ENCODE data around the gene RINL.

RINL gene

DNA sequence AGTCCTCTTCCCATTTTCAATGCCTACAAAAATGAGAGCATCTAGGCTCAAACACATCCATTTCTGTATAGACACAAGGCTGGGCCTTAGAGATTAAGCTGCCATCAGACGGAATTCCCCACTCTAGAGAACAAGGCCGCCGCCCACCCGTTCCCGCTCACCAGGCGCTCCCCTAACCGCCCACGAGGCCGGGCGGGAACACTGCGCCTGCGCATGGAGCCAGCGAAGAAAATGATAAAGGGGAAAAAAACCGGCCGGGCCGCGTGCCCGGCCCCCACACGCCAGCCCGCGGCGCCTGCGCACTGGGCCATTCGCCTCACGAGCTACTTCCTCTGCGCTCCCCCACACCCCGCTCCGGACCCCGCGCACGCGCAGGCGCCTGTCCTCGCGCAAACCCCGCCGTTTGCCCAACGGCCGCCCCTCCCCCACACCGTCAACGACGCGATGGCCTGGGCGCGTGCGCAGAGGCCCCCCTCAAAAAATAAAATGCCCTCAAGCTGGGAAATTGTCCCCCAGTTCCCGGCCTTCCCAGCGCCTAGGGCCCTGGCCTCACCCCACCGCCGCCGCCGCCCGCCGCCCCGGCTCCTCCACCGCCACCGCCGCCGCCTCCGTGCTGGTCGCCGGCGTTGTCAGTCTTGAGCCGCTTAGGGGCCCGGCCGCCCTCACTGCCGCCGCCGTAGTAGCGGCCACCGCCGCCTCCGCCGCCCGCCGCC lies 28.8 kb downstream of the RINL start:
- peak; percentile 95 for DNase-seq (ENCODE audit: low read depth)

DNA sequence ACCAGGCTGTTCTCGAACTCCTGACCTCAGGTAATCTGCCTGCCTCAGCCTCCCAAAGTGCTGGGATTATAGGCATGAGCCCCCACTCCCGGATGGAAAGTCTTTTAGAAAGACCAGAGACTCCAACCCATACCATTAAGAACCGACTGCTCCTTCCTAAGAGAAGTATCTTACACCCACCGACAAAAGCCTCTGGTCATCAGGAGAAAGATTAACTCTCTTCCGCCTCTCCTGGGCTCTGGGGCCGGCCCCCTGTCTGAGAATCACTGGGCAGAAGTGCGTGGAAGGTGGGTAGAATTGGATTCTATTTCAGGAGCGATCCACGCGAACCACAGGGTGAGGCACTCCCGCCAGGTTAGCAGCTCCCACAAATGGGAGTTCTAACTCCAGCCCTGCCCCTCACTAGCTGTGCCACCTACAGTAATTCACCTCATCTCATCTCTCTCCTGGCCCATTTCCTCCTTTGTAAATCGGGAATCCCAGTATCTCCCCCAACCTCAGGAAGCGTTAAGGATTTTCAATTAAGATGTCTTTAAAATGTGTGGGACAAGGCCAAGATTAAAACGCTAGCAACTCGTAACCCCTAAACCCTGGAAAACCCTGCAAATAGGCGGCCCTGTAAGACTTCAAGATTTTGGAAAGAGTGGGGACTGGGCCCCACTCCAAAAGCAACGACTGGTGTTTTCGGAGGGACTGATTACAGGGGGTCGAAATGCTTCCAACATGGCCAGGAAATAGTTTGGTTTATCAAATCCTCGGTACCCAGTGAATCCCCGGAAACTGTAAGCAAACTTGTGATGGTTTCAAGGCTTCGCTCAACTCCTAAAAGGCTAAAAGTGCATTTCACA lies 29.6 kb downstream of the RINL start:
- no peak for DNase-seq (ENCODE audit: low read depth)

DNA sequence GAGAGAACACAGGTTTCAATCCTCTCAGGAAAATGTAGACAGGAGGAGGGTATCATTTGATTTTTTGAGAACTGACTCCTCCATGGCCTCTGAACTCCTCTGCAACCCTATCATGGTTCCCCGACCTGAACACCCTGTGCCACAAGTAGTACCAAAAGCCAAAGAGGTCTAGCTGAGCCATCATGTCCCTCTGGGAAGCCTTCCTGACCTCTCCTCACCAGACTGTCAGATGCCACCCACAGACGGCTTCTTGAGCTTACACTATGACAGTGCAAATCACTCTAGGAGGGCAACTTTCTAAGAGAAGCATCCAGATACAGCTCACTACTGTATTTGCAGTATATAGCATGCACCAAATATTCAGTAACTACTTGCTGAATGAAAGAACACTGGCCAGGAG lies 32.0 kb downstream of the RINL start:
- DNase-seq (ENCODE audit: low read depth): no peak

DNA sequence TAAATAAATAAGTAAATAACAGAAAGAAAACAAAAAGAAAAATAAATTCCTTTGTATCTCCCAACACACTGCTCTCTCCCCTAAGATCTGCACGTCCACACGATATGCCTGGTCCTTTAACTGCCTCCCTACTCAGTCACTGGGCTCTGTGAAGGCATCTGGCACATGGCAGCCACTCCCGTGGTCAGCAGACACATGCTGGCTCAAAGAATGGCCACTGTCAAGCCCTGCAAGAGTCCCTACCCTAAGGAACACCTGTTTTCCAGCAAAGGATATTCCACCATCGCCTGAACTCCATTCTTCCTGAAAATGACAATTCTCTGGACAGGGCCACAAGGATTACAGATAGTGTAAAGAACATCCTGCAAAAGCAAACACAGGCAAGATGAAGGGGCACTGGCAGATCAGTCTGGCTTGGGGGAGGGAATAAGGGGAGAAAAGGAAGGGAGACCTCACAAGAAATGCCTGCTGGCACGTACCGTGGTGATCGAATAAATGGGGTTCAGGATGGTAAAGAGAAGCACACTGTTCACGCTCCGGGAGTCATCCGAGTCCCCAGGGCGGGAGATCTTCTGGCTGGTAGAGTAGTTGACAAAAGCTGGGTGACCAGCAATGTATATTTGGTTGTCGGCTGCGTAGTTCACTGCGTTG lies 32.6 kb downstream of the RINL start:
- no peak for DNase-seq (ENCODE audit: low read depth)

DNA sequence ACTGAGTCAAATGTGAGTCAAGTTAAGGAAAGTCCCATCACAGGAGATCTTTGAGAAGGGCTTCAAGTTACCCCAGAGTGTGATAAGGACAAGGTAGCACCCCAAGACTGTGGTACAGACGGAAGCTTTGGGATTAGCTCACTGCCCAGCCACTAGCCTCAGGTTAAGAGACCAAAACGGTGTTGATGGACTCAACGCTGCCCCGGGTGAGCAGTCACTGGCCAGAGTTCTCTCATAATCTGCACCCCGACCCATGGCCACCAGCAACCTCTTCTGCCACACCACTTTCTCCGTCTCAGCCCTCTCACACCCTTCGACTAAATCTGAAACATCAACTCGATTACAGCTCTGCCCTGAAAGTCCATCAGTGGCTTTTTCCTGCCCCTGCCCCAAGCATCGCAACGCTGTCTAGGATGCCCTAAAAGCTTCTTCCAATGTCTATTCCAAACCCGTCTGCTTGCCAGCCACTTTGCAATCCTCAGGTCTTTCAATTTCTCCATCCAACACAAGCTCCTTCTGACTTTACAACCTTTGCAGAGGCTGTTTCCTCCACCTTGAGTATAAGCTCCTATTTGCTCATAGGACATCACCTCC lies 33.9 kb downstream of the RINL start:
- DNase-seq (ENCODE audit: low read depth): no peak

DNA sequence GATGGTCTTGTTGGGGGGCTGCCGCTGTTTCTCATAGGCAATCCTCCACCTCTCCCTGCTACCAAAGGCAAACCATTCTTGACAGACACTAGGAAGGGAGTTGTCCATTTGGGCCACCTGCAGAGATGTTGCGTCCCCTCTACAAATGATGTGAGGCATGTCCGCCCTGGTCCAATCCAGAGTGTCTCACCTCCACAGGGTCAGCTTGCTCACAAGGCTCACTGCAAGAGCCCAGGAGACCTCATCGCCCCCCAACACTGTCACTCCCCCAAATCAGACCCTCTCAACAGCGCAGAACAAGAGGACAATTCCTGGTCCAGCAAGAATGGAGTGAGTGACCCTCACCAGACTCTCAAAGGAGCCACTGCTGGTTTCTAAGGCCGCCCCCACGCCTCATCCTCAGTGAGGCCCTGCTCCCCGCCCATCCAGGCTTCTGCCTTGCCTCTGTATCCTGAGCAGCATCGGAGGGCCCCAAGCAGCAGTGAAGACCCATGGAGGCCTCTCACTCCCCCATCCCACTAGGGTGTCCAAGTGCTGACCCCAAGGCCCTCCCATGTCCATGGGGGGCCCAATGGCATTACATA lies 34.8 kb downstream of the RINL start:
- no peak for DNase-seq (ENCODE audit: low read depth)

DNA sequence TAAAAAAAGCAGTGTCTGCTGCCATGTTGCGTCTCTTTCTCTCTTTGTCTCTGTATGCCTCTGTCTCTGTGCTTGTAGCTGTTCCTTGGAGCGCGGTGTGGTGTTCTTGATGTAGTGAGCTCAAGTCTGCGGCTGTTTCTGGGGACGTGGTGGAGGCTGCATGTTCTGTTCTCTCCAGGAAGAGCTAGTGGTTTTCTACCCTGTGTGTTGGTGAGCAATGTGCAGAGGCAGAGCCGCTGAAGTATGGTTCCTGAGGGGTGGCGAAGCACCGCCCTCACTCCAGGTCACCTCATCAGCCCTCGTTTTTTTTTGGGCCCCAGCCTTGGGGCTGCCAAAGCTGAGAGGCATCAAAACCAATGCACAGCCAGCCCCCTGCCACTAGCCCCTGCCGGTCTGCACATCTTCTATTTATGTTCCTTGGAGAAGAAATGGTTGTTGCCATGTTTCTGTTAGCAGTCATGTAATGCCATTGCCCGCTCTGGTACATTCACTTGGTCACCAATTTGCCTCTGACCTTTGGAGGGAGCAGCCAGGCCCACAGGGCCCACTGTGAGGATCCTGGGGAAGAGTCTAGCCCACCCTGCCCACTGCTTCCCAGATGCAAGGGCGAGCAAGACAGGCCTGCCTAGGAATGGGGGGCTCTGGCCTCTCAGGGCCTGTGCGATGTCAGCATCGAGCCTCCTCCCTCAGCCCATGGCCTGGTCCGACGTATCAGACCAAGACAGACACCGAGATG lies 35.5 kb downstream of the RINL start:
- no peak for DNase-seq (ENCODE audit: low read depth)

DNA sequence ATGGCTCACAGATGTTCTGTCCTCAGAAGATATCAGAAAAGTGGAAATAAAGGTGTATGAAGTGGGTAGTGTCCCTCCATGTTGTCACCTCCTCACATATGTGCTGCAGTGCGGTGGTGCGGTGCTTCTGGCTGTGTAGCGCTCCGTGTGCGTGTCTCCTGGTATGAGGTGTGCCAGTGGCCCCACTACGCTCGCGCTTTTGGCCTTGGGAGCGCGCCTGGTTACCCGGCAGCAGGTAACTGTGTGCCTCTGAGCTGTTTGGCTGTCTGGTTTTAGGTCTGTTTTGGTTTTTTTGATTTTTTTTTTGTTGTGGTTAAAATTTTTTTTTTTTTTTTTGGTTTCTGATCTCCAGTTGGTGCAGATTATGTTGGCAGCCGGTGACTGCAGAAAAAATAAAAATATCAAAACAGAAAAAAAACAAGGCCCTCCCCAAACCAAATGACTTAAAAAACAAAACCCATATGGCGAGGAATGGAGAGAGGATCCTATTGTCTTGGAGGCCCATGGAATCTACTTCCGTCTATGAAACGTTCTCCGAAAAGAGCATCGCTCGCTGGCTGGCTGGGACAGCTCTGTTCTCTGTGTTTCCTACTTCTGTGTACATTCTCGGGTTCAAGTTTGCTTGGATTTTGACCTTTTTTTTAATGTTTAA lies 36.2 kb downstream of the RINL start:
- DNase-seq (ENCODE audit: low read depth): no peak

DNA sequence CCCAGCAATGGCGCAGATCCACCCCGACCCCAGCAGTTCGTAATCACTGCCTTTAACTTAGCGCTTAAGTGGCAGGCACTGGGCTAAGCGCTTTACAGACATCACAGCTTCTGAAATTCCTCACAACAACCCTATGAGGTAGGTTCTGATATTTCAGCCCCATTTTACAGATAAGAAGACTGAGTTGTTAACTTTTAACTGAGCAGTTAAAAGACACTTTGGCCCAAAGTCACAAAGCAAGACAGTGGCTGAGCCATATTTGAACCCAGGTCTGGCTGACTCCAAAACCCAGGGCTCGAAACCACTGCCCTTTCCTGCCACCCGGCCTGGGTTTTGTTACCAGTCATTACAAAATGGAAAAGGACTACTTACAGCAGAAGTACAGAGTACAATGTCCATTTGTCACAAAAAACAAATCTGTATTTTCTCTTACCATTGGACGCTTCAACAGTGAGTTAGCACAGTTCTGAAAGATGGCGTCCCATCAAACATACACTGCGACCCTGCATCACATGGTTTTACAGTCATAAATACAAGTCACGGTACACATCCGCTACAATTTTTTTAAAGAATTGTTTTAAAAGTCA lies 36.8 kb downstream of the RINL start:
- DNase-seq (ENCODE audit: low read depth): no peak

DNA sequence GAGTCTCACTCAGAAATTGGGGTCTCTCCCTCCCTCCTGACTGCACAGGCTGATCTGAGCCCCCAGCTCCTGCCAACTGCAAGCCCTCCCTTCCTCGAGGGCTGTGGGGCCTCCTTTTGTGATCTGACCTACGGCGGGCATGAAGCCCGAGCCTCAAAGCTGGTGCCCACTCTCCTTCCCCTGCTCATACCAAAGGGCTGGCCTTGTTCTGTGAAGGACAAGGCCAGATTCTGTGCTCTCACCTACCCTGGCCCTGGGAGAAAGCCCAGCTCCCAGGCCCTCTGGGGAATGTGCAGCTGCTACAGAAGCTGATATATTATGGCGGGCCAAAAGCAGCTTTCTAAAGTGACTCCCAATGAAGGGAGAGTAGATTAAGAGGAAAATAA lies 37.5 kb downstream of the RINL start:
- no peak for DNase-seq (ENCODE audit: low read depth)

DNA sequence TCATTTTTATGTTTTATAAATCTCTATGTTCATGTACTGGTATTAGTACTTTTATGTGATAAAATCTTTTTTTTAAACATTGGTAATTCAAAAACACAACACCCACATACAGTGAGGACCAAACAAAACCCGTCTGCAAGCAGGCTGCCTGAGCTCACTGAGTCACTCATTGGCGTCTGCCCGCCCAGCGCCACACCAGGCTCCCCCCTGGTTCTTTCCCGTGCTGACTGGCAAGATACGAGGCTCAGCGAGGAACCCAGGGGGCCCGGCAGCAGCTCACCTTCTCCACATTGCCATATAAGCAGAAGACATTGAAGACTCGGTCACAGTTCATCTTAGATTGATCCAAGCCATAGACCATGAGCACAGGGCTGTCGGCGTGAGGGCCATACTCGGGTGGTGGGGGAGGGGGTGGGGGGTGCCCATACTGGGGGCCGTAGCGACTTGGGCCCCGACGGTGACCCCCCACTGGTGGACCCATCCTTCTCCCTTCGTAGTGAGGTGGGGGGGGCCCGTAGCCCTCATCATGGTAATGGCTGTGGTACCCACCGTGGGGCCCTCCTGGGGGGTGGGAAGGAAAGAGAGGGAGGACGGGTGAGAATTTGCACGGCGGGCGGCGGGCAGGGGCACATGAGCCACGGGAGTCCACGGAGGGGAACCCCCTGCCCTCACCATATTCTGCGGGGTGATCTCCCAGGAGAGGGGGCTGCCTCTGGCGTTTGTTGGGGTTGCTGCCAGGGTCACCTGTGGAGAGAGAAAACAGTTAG lies 38.1 kb downstream of the RINL start:
- peak; percentile 54 for DNase-seq (ENCODE audit: low read depth)

DNA sequence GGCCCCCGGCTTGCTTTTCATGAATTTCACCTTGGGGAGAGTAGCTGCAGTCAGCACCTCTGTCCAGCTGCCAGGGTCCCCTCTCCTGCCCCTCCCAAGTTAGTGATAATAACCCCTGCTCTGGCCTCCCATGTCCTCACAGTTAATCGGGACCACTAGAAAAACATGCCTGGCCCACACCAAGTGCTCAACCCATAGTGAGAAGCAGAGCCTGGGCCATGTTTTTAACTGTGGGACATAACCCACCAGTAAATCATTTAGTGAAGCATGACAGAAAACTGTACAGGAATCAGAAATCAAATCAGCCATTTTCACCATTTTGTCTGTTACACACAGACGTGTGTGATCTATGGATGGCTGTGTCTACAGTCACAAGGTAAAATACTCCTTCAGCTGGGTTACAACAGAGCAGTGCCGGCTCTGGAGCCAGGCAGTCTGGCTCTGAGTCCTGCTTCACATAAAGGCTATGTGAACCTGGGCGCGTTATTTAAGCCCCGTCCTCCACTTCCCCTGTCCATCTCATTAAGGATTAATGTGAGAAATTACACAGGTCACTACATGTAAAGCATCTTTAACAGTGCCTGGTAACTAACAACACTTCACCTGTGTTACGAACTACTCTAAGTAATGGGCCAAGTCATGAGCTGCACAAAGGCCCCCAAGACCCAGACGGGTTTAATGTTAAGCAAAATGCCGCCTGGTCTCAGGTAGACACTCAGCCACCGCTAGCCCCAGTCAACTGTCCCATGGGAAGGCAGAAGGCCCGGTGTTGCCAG lies 38.9 kb downstream of the RINL start:
- DNase-seq (ENCODE audit: low read depth): no peak

DNA sequence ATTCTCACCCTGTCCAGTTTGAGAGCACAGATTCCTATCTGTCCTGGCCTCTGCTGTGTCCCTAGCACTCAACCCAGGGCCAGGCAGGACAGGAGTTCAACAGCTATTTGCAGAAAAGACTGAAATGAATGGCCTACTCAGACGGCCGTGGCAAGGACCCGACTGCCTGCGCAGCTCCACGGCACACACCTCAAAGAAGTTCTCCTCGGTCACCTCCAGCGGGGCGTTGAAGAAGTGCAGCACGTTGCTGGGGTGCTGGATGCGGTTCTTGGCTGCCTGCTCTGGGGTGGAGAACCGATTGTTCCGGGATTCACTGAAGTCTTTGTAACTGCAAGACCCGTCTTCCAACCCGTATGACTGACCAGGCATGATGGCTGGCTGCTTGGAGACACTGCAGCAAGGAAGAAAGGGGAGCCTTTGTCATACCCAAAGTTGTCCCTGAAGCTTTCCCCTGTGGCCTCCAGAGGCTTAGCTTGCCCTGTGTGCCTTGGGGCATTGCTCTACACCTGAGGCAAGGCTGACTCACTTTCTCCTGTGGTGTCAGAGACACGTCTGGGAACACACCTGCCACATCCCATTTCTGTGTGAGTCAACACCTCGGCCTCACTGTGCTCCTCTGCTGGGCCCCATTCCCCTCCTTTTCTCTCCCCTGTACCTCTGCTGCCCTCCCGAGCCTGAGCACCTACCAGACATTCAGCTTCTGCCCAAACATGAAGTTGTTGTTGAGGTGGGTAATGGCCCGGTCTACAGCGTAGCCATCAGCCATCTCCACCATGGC lies 39.7 kb downstream of the RINL start:
- no peak for DNase-seq (ENCODE audit: low read depth)

DNA sequence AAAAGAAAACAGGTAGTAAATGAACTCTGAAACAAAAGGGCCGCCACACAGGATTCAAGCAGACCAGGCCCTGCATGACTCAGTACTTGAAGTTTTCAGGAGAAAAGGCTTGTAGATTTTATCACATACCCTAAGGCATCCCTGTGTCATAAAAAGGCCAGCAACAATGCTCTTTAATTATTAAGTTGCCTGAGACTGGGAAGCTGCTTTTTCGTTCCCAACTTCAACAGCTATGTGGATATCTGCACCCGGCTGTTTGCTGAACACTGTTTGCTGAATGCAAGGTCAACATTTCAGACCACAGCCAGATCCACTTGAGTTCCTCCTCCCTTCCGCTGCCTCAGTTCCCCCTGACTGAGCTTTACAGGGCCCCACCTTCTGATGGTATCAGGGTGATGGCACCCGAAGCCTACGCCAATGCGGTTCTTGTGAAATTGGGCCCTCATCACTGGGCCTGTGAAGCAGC lies 40.4 kb downstream of the RINL start:
- peak; percentile 93 for DNase-seq (ENCODE audit: low read depth)

DNA sequence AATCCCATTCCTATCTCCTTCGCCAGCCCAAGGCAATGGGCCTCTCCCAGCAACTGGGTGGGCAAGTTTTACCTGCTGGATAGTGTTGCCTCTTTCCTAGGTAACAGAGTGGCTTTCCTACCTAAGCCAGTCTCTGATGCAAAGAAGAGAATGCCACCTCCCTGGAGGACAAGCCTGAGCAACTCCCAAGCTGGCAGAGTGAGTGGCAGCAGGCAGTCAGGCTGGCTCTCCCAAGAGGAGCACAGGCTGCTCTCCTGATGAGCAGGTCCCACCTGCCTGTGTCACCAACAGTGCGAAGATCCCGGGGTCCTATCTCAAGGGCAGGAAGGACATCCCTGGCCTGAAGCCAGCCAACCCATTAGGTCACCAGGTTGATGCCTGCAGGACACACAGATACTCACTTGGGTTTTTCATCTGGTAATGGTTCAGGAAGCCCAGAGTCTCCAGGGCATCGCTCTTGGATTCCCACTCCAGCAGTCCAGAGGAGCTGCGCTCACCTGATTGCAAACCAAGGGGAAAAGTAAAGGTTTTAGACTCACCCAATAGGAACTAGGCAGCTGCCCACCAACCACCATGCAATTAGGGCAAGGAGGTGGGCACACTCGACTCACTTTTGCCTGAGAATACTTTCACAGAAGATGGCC lies 41.0 kb downstream of the RINL start:
- no peak for DNase-seq (ENCODE audit: low read depth)

DNA sequence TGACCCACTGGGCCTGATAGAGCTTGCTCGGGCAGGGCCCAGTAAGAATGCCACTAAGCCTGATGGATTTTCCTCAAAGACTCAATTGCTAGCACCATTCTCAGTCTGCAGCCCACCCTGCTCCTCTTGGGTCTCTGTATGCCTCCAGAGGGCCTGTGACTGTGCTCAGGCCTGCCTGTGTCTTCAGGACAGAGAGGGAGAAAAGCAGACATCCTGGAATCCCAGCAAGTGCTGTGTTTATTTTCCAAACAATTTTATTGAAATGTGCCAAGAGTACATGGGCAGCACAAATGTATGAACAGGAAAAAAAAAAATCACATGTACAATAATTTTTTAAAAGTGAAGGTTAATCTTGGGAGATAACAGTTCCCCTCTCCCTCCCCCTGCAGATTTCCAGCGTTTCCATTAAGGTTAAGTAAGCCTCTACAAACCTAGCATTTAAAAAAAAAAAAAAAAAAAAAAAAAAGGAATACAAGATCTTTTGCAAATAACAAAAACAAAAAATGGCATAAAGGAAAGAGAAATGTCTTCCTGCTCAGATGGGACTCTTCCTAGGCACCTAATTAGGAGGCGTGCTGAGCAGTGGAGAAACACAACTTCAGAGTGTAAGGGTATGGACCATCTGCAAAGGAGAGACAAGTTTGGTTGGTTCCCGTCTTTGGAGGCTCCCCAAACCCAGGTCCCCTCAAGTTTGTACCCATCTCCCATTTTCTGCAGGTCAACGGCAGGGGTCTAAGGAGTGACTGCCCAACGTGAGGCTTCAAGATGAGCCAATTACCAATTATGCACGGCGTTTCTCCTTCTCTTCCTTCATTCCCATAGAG lies 41.7 kb downstream of the RINL start:
- no peak for DNase-seq (ENCODE audit: low read depth)

DNA sequence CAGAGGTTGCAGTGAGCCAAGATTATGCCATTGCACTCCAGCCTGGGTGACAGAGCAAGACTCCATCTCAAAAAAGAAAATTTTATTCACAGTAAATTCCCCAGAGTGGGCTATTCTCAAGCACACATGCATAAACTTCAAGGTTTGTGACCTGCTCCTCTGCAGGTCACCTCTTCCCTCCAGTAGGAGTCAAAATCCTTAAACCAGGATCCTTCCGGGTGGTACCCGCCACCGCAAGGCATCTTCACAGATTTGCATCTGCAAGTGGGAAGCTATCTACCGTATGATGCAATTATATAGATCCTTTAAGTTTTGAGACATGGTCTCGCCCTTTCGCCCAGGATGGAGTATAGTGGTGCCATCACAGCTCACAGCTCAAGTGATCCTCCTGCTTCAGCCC lies 43.5 kb downstream of the RINL start:
- no peak for DNase-seq (ENCODE audit: low read depth)
